ENCODE data around the gene TCFL5. TPM values are rescaled to one million over a fixed set of nuclear protein-coding genes. Genes with fewer than 3 reads are reported as not detected.

TCFL5 gene
- total RNA-seq, 1 donor from 2014 or later, result 6.2 TPM

GRCh38 chr20:62811320-62811719, 50.3 kb downstream of the TCFL5 start:
- no peaks in the 10 kb centered on the region for H3K9me3 Mint-ChIP-seq
- intact Hi-C loops (cut with micrococcal nuclease), result no loop called here
- no peak overlapping the region for H3K4me3 Mint-ChIP-seq
- peaks cover 37% of the 10 kb centered on the region for H3K36me3 Mint-ChIP-seq (ENCODE audit: low read depth)
- H3K4me1 Mint-ChIP-seq, result peaks cover 11% of the 10 kb centered on the region
- H3K27me3 Mint-ChIP-seq, result peaks cover 18% of the 10 kb centered on the region
- DNase-seq, result no peak
- no peak overlapping the region for H3K27ac Mint-ChIP-seq

GRCh38 chr20:62809530-62810428, 51.8 kb downstream of the TCFL5 start:
- H3K4me3 Mint-ChIP-seq, result no peak overlapping the region
- DNase-seq, result no peak
- no peak overlapping the region for H3K27ac Mint-ChIP-seq
- peaks cover 17% of the 10 kb centered on the region for H3K4me1 Mint-ChIP-seq
- H3K9me3 Mint-ChIP-seq, result no peaks in the 10 kb centered on the region
- H3K36me3 Mint-ChIP-seq (ENCODE audit: low read depth), result peaks cover 40% of the 10 kb centered on the region
- H3K27me3 Mint-ChIP-seq, result peaks cover 4% of the 10 kb centered on the region
- intact Hi-C loops (cut with micrococcal nuclease), result loop anchor here (5.0 kb wide), 2 partner anchors 53 to 307 kb away; partner anchors contain the start of gene TCFL5

GRCh38 chr20:62808211-62808865, 53.3 kb downstream of the TCFL5 start:
- no peaks in the 10 kb centered on the region for H3K27me3 Mint-ChIP-seq
- peak; percentile 93 for DNase-seq
- H3K4me3 Mint-ChIP-seq, result peak overlapping the region; percentile 45
- no peaks in the 10 kb centered on the region for H3K9me3 Mint-ChIP-seq
- H3K27ac Mint-ChIP-seq, result peak overlapping the region; percentile 72
- peaks cover 42% of the 10 kb centered on the region for H3K36me3 Mint-ChIP-seq (ENCODE audit: low read depth)
- intact Hi-C loops (cut with micrococcal nuclease), result loop anchor here (5.0 kb wide), 2 partner anchors 54 to 306 kb away; partner anchors contain the start of gene TCFL5
- H3K4me1 Mint-ChIP-seq, result peaks cover 20% of the 10 kb centered on the region

GRCh38 chr20:62807444-62808210, 54.0 kb downstream of the TCFL5 start:
- Mint-ChIP-seq H3K9me3 (no peaks in the 10 kb centered on the region), H3K27ac (no peak overlapping the region), H3K4me1 (peaks cover 20% of the 10 kb centered on the region), H3K4me3 (peak overlapping the region; percentile 51), H3K36me3 (ENCODE audit: low read depth) (peaks cover 39% of the 10 kb centered on the region), H3K27me3 (no peaks in the 10 kb centered on the region)
- intact Hi-C loops (cut with micrococcal nuclease), result loop anchor here (5.0 kb wide), 2 partner anchors 55 to 305 kb away; partner anchors contain the start of gene TCFL5
- DNase-seq, result no peak

GRCh38 chr20:62806383-62807050, 55.1 kb downstream of the TCFL5 start:
- peak overlapping the region; percentile 85 for H3K4me3 Mint-ChIP-seq
- intact Hi-C loops (cut with micrococcal nuclease), result loop anchor here (5.0 kb wide), 2 partner anchors 56 to 304 kb away; partner anchors contain the start of gene TCFL5
- peaks cover 18% of the 10 kb centered on the region for H3K4me1 Mint-ChIP-seq
- H3K36me3 Mint-ChIP-seq (ENCODE audit: low read depth), result peaks cover 33% of the 10 kb centered on the region
- peak overlapping the region; percentile 58 for H3K27ac Mint-ChIP-seq
- no peak for DNase-seq
- no peaks in the 10 kb centered on the region for H3K27me3 Mint-ChIP-seq
- H3K9me3 Mint-ChIP-seq, result no peaks in the 10 kb centered on the region

GRCh38 chr20:62805711-62806382, 55.8 kb downstream of the TCFL5 start:
- intact Hi-C loops (cut with micrococcal nuclease), result loop anchor here (5.0 kb wide), 2 partner anchors 56 to 304 kb away; partner anchors contain the start of gene TCFL5
- Mint-ChIP-seq H3K4me3 (peak overlapping the region; percentile 85), H3K27ac (peak overlapping the region; percentile 78), H3K4me1 (peaks cover 18% of the 10 kb centered on the region), H3K36me3 (ENCODE audit: low read depth) (peaks cover 35% of the 10 kb centered on the region), H3K9me3 (no peaks in the 10 kb centered on the region), H3K27me3 (no peaks in the 10 kb centered on the region)
- DNase-seq, result no peak

GRCh38 chr20:62805155-62805710, 56.4 kb downstream of the TCFL5 start:
- Mint-ChIP-seq H3K36me3 (ENCODE audit: low read depth) (peaks cover 34% of the 10 kb centered on the region), H3K9me3 (no peaks in the 10 kb centered on the region), H3K4me1 (peaks cover 18% of the 10 kb centered on the region), H3K27me3 (no peaks in the 10 kb centered on the region), H3K4me3 (peak overlapping the region; percentile 85), H3K27ac (no peak overlapping the region)
- DNase-seq, result peak; percentile 76
- intact Hi-C loops (cut with micrococcal nuclease), result loop anchor here (5.0 kb wide), 2 partner anchors 57 to 303 kb away; partner anchors contain the start of gene TCFL5

- Mint-ChIP-seq H3K27ac (peak within 1 kb of the TSS; percentile 94), H3K9me3 (no peaks in the 10 kb centered on the region), H3K27me3 (no peaks in the 10 kb centered on the region), H3K36me3 (ENCODE audit: low read depth) (peaks cover 37% of the 10 kb centered on the region), H3K4me3 (peak within 1 kb of the TSS; percentile 89), H3K4me1 (peaks cover 18% of the 10 kb centered on the region)
- intact Hi-C loops (cut with micrococcal nuclease), result loop anchor here (1.0 to 5.0 kb wide), 3 partner anchors 8 to 302 kb away; partner anchors contain the start of genes MRGBP and TCFL5
- DNase-seq, result peak; percentile 93
These were observed 56.9 kb downstream of the TCFL5 start, which contains the start of gene OGFR for GRCh38 chr20:62804627-62805154. Gene OGFR, plus strand, starts transcription at chr20:62804835. Its CDS starts 25 bp downstream, at chr20:62804860.

GRCh38 chr20:62804021-62804626, 57.5 kb downstream of the TCFL5 start:
- peaks cover 38% of the 10 kb centered on the region for H3K36me3 Mint-ChIP-seq (ENCODE audit: low read depth)
- DNase-seq, result no peak
- H3K27ac Mint-ChIP-seq, result peak overlapping the region; percentile 92
- H3K27me3 Mint-ChIP-seq, result no peaks in the 10 kb centered on the region
- H3K9me3 Mint-ChIP-seq, result no peaks in the 10 kb centered on the region
- H3K4me3 Mint-ChIP-seq, result peak overlapping the region; percentile 89
- intact Hi-C loops (cut with micrococcal nuclease), result loop anchor here (1.0 kb wide), 1 partner anchor 8 kb away; the partner anchor contains the start of gene MRGBP
- H3K4me1 Mint-ChIP-seq, result peaks cover 18% of the 10 kb centered on the region

- DNase-seq, result no peak
- H3K4me1 Mint-ChIP-seq, result peaks cover 23% of the 10 kb centered on the region
- H3K9me3 Mint-ChIP-seq, result no peaks in the 10 kb centered on the region
- intact Hi-C loops (cut with micrococcal nuclease), result no loop called here
- no peak overlapping the region for H3K27ac Mint-ChIP-seq
- peaks cover 39% of the 10 kb centered on the region for H3K36me3 Mint-ChIP-seq (ENCODE audit: low read depth)
- no peaks in the 10 kb centered on the region for H3K27me3 Mint-ChIP-seq
- H3K4me3 Mint-ChIP-seq, result no peak overlapping the region
These were observed 59.5 kb downstream of the TCFL5 start for GRCh38 chr20:62802026-62802712.

GRCh38 chr20:62801284-62802010, 60.2 kb downstream of the TCFL5 start:
- Mint-ChIP-seq H3K36me3 (ENCODE audit: low read depth) (peaks cover 34% of the 10 kb centered on the region), H3K27ac (no peak overlapping the region), H3K4me1 (peaks cover 21% of the 10 kb centered on the region), H3K27me3 (no peaks in the 10 kb centered on the region), H3K9me3 (no peaks in the 10 kb centered on the region), H3K4me3 (no peak overlapping the region)
- intact Hi-C loops (cut with micrococcal nuclease), result no loop called here
- DNase-seq, result no peak
